GM12891 (cell line): ENCODE data around the gene LAMB4.

Source experiments
- DNase-seq: peaks from one replicate; pipeline ENCODE4 v3.0.0; 2011; ENCODE audit warnings: low spot score; ENCODE audit not compliant: insufficient read length
- FAIRE-seq: peaks from 2 replicates; lab custom pipeline; 2011; peaks lifted over from hg19 to GRCh38; lab: Jason Lieb, UNC
- PAX5 ChIP-seq: IDR thresholded peaks from 2 replicates; pipeline ENCODE4 v1.6.1; 2011; ENCODE audit warnings: low read length, moderate library complexity, mild to moderate bottlenecking; ENCODE audit not compliant: insufficient read depth, severe bottlenecking
- POLR2A ChIP-seq: IDR thresholded peaks from 2 replicates; pipeline ENCODE4 v1.6.1; 2011; ENCODE audit warnings: low read depth, low read length, control low read depth
- POLR2AphosphoS5 ChIP-seq: IDR thresholded peaks from 2 replicates; pipeline ENCODE4 v1.6.1; 2011; ENCODE audit warnings: low read depth, low read length, control low read depth
- POU2F2 ChIP-seq: IDR thresholded peaks from 2 replicates; pipeline ENCODE4 v1.6.1; 2011; ENCODE audit warnings: low read depth, mild to moderate bottlenecking, control low read depth, low read length, moderate library complexity
- SPI1 ChIP-seq: IDR thresholded peaks from 2 replicates; pipeline ENCODE4 v1.6.1; 2011; ENCODE audit warnings: low read depth, low read length, control low read depth
- TAF1 ChIP-seq: IDR thresholded peaks from 2 replicates; pipeline ENCODE4 v1.6.1; 2011; ENCODE audit warnings: low read depth, low read length, control low read depth

The LAMB4 gene

DNA sequence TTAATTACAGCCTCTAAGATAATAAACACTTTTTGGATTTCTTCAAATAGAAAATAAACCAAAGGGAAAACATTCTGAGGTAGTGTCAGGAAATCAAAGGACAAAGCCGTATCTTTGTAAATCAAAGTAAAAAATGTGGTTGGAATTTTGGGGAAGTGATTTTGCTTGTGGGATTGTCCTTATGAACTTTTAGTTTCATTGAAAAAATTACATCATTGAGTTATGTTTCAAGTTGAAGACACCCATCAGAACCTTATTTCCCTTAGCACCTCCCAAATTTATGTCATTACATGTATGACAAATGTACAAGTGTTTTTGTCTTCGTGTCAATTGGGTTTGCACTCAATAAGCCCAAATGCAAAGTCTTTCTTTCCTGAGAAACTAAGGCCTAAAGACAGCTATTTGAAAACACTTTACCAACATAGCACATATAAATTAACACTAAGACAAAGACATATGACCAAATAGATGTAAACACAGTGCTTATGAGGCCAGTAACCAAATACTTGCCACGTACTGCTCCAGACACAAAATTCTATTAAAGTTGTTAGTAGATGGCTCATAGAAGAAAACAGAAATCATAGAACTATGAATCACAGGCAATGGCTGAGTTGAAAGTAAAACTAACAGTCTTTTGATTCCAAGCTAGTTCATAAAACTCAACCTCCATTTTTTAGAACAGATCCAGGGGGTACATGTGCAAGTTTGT, 26.9 kb upstream of the LAMB4 start:
- TF ChIP-seq SPI1, result peak; percentile 82
- TF ChIP-seq POLR2A, result no peak
- no peak for DNase-seq
- FAIRE-seq, result no peak

- TF ChIP-seq POU2F2 (no peak), POLR2A (no peak), TAF1 (no peak), POLR2AphosphoS5 (no peak), PAX5 (no peak), SPI1 (no peak)
These were observed 22.0 kb upstream of the LAMB4 start for GRCh38 chr7:108152198-108152597.

DNA sequence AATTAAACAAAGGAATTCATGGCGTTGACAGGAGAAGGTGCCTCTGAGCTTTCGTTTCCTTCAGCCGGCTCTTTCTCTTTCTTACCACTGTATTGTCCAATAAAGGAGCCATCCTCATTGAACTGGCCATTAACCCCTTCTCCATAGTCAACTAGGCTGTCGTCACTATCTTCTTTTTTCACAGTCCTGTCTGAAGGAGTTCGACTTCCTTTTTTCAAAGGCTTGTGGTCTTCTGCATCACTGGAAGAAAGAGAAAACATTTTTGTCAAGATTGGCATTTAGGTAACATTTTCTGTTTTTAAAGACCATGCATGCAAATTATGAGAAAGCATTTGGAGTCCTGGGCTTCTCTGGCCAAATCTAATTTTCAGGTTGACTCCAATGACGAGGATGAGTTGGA, 19.7 kb upstream of the LAMB4 start:
- FAIRE-seq (no peak), DNase-seq (no peak)
- TF ChIP-seq PAX5 (no peak), TAF1 (no peak), POLR2A (no peak), POU2F2 (no peak), POLR2AphosphoS5 (no peak), SPI1 (0 out of 2 replicates have a peak, but pooled peaks have one; percentile 14)

More at GRCh38 chr7:108152198-108152597, 22.0 kb upstream of the LAMB4 start:
- FAIRE-seq, result no peak
- no peak for DNase-seq

- no peak for TF ChIP-seq PAX5
- TF ChIP-seq SPI1, result no peak
- no peak for TF ChIP-seq POU2F2
- TF ChIP-seq POLR2A, result no peak
- no peak for TF ChIP-seq POLR2AphosphoS5
- no peak for TF ChIP-seq TAF1
- DNase-seq (no peak), FAIRE-seq (no peak)
These were observed 19.0 kb upstream of the LAMB4 start for GRCh38 chr7:108149119-108149518.

- TF ChIP-seq PAX5, result no peak
- TF ChIP-seq POLR2AphosphoS5, result no peak
- no peak for TF ChIP-seq POLR2A
- TF ChIP-seq TAF1, result no peak
- no peak for TF ChIP-seq SPI1
- TF ChIP-seq POU2F2, result no peak
- FAIRE-seq (no peak), DNase-seq (no peak)
These were observed 16.9 kb upstream of the LAMB4 start for GRCh38 chr7:108147031-108147563.

- no peak for DNase-seq
- FAIRE-seq, result no peak
- no peak for TF ChIP-seq TAF1
- no peak for TF ChIP-seq POLR2A
- TF ChIP-seq SPI1, result no peak
- TF ChIP-seq PAX5, result no peak
- TF ChIP-seq POLR2AphosphoS5, result no peak; the same call in 1 of the 2 replicates
- no peak for TF ChIP-seq POU2F2
These were observed 16.1 kb upstream of the LAMB4 start for GRCh38 chr7:108146070-108146842.

- DNase-seq, result no peak
- FAIRE-seq, result no peak
- no peak for TF ChIP-seq PAX5
- TF ChIP-seq SPI1, result no peak
- no peak for TF ChIP-seq POLR2A
- no peak for TF ChIP-seq POU2F2
- no peak for TF ChIP-seq TAF1
- TF ChIP-seq POLR2AphosphoS5, result no peak
These were observed 15.2 kb upstream of the LAMB4 start for GRCh38 chr7:108145401-108145800.

DNA sequence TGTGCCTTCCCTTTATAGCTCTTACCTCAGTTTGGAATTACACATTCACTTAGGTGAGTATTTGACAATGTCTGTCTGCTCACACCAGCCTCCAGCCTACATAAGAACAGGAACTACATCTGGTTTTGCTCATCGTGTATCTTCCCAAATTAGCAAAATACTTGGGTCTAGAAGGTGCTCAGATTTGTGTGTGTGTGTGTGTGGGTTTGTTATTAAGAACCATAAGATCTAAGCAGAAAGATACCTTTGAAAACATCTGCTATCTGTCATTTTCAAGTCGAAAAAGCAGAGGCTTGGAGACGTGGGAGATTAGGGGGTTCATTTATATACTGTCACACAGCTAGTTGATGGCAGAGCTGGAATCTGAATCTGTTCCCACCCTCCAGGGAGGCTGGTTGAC, 14.8 kb upstream of the LAMB4 start:
- FAIRE-seq, result no peak
- DNase-seq, result no peak
- TF ChIP-seq SPI1 (no peak), TAF1 (no peak), PAX5 (no peak), POLR2AphosphoS5 (no peak), POLR2A (no peak), POU2F2 (no peak)
